Stimulated activated CD4-positive, alpha-beta T cell treated with anti-CD3 and anti-CD28 coated beads, Interleukin-2, amount 100 ng/mL, for 4 hours (primary cell): ENCODE data around the gene SLC25A19.
"Not testable (repeated sequence)": the region's sequence is repeated elsewhere in the genome, so short reads cannot be mapped to it uniquely, and the experiment has no call there.

Experiments
- DNase-seq: peaks from one replicate; pipeline ENCODE4 v3.0.0-alpha.2; 2020; ENCODE audit warnings: low read depth

The SLC25A19 gene

GRCh38 chr17:75301502-75302206, 12.4 kb upstream of the SLC25A19 start:
- DNase-seq = no peak

GRCh38 chr17:75301049-75301448, 11.8 kb upstream of the SLC25A19 start:
- DNase-seq = no peak

DNA sequence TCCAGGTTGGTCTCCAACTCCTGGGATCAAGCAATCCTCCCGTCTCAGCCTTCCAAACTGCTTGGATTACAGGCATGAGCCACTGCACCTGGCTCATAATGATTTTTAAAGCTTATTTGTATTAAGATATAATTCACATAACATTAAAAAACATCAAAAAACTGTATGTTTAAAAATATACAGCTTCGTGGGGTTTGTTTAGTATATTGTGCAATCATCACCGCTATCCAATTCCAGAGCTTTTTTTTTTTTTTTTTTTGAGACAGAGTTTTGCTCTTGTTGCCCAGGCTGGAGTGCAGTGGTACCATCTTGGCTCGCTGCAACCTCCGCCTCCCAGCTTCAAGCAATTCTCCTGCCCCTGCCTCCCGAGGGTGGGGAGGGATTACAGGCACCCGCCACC, 11.0 kb upstream of the SLC25A19 start:
- no peak for DNase-seq

GRCh38 chr17:75295201-75296158, 6.2 kb upstream of the SLC25A19 start:
- DNase-seq = no peak

- DNase-seq = not testable (repeated sequence)
Observed at GRCh38 chr17:75292810-75293448, 3.7 kb upstream of the SLC25A19 start.

DNA sequence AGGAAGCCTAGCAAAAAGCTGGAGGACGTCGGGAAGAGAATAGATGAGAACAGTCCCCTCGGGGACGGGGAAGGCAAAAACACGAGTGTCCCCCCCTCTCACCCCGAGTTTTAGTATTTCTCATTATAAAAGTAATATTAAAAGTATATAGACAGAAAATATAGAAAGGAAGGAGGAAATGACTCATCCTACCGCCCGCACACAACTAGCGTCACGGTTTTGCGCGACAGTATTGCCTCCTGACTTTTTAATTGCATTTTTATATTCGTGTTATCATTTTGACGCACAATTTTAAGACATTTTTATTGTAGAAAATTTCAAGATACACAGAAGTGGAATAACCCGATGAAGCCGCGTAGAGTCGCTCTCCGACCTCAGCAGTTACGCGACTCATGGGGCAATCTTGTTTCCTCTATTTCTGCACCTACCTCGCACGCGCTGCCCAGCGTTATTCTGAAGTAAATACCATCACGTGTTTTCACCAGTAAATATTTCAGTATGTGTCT, 652 bp upstream of the SLC25A19 start:
- peak; percentile 62 for DNase-seq

DNA sequence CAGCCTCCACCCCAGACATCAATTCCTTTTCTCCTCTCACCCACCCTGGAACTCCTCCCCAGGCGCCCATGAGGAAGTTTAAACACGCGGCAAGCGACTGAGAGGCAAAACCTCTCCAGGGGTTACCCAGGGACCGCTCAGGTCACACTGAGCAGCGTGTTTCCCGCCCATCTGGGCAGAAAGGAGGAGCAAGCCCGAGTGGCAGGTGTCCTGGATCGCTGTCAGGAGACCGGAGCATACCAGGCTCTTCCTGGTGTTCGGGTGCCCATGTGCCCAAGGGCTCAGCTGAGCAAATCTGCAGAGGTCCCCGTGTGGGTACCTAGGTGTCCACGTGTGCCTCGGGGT, 491 bp downstream of the SLC25A19 start:
- DNase-seq = no peak

DNA sequence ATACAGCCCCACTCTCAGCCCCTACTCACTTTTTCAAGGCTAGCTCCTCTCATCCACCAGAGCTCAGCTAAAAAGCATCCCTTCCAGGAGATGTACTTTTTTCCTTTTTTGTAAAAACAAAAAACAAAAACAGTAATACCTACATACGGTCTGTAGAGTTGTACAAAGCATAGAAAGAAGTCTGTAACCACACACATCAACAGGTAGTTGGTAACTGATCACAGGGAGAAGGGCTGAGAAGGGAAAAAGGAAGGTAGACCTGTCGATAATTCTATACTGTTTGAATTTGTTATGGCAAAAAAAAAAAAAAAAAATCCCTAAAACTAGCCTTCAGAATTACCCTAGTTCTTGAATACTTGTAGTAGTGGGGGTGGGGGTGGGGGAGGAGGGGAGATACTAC, 874 bp downstream of the SLC25A19 start:
- no peak for DNase-seq

DNA sequence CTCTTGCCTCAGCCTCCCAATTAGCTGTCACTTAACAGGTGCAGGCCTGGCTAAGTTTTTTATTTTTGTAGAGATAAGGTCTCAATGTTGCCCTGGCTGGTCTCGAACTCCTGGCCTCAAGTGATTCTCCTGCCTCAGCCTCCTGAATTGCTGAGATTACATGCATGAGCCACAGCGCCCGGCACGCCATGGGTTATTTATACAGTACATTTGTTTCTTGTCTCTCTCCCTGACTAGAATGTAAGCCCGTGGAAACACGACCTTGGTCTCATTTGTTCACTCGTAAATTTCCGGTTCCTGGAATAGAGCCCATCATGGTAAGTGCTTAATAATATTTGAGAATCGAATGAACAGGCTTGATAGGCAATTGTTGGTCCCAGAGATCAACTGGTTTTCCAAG, 2.0 kb downstream of the SLC25A19 start:
- no peak for DNase-seq

GRCh38 chr17:75285123-75285522, 4.1 kb downstream of the SLC25A19 start:
- DNase-seq = no peak

DNA sequence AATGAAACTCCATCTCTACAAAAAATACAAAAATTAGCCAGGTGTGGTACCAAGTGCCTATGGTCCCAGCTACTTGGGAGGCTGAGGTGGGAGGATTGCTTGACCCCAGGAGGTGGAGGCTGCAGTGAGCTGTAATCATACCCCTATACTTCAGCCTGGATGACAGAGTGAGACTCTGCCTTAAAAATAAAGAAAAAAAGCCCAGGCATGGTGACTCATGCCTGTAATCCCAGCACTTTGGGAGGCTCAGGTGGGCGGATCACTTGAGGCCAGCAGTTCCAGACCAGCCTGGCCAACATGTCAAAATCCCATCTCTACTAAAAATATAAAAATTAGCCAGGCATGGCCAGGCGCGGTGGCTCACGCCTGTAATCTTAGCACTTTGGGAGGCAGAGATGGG, 9.0 kb downstream of the SLC25A19 start:
- not testable (repeated sequence) for DNase-seq

GRCh38 chr17:75277664-75278071, 11.6 kb downstream of the SLC25A19 start:
- DNase-seq = no peak

- no peak for DNase-seq
Observed at GRCh38 chr17:75273977-75274708, 15.1 kb downstream of the SLC25A19 start.

DNA sequence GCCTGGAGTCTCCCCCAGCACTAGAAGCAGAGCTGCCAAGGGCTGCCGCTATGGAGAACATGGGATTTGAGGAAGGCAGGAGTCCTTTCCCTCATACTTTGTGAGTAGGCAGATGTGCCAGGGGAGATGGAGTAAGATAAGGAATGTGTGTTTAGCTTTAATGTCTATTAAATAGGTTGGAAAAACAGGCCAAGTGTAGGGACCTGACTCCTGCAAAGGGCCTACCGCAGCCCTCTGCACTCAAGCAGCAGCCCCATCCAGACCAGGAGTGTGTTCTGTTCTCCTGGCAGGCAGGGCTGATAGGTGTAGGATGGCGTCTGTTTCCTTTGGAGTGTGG, 16.4 kb downstream of the SLC25A19 start:
- no peak for DNase-seq

DNA sequence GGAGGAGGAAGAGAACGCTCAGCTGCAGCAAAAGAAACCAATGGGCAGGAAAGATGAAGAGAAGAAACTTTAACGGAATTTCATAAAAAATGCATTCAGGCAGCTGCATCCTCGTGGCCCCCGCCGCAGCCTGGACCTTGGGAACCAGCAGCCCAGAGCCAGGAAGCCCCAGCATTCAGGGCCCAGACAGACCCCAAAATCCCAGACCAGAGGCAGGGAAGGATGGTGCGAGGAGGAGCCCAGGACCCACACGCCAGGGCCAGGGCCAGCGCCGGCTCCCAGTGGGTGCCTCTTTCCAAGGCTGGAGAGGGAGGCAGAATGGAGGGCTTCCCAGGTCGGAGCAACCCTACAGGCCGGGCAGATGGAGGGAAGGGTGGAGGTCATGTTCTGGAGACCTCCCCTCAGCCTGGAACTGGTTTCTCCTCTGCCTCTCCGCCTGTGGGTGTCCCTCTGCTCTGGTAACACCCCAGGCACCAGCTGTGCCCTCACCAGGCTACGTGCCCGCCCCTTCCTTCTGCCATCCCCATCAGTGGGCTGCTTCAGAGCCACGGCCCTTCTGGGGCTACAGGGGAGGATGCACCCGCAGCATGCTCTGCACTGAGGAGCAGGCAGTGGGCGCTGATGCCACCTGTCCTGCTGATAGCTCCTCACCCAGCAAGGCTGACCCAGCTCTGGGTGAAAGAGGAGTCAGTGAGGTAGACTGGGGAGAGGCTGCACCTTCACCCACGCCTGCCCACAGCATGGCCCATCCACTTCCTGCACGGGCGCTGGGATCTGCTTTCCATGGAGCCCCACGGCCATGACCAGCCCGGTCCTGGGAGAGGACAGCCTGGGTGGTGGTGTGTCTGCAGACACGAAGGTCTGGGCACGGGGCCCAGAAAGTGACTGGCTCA, 17.0 kb downstream of the SLC25A19 start:
- DNase-seq = no peak

DNA sequence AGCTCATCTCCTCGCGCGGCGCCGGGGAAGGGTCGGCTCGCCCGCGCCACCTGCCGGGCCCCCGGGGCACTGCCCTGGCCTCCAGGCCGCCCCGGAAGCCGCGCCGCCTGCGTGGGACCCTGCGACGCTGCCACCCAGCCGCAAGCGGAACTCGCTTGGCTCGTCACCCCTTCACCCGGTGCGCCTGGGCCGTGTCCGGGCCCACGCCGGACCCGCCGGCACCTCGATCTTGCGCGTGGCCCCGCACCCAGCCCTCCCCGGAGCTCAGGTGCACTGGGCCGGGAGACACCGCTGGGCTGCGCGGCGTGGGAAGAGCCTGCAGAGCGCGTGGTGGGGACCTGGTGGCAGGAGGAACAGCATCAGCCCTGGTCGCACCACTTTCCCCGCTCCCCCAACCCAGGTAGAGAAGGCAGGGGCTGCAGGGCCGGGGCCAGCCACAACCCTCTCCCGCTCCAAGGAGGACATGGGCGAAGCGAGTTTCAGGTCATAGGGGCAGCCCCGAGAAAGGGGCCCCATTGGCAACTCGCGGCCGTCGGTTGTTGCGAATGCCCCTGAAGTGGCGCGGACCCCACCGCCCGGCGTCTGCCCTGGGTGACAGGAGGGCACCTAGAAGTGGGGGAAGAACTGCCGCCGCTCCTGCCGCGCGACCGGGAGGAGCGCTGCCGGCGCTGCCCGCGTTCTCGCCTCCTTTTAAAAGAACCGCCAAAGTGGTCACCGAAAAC, 17.8 kb downstream of the SLC25A19 start:
- peak; percentile 83 for DNase-seq

DNA sequence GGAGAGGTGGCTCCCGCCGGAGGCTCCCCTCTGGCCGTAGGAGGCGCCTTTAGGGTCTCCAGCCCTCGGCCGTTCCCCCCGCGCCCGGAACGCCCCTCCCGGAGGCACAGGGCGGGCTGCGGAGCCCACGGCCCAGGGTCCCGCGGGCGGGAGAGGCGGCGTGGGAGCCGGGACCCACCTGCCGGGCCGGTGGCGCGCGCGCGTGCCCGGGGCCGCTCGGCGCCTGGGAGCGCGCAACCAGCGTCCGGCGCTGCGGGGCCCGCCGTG, 18.3 kb downstream of the SLC25A19 start, which contains the start of gene MIF4GD:
TSS of gene MIF4GD (minus strand) at position 266 of the 267 bp plus-strand sequence. CDS start 1,036 bp downstream, outside the sequence.
- DNase-seq = no peak

DNA sequence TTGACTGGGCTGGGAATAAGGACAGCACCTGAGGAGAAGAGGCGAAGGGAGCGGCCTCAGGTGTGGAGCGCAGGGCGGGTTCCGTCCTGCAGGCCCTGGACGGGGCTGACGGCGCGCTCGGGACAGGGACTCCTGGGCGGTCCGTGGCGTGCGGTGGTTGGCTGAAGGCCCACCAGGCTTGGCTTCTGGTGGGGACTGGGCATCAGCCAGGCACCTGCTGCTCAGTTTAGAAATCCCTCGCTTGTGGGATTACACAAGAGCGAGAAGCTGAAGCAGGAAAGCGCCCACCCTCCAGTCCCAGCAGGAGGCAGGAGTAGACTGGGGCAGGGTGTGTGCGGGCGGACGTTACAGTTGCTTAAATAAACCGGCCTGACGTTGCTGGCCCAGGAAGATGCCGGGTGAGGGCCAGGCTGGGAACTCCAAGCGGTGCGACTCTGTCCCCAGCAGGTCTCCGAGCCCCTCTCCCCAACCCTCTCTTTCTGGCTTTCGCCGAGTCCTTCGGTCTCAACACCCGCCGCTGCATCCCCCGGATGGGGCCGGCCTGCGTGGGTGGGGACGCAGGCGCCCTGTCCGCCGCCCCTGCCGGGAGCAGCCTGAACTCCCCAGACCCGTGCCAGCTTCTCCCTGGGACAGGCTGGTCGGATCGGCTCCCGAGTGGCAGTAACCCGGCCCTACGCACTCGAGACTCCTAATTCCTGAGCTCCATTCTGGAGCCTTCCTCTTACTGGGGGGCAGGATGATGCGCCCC, 18.8 kb downstream of the SLC25A19 start:
- DNase-seq = no peak

- no peak for DNase-seq
Observed at GRCh38 chr17:75269844-75270217, 19.4 kb downstream of the SLC25A19 start.
